Trophoblast cell (in vitro differentiated cells and primary cell): ENCODE data around the gene COA8.
A peak's percentile ranks its signal among the peaks of the same experiment; 100 is the strongest.

Source experiments
- DNase-seq, 2 donors: peaks; one replicate each; pipeline ENCODE4 v3.0.0-alpha.2; 2016
- H2AFZ ChIP-seq: 2 replicates; pipeline ENCODE4 v1.6.1; 2013; ENCODE audit warnings: low read length, moderate library complexity, mild to moderate bottlenecking; ENCODE audit not compliant: insufficient read depth, poor library complexity
- H2AK5ac ChIP-seq: 2 replicates; pipeline ENCODE4 v1.6.1; 2013; ENCODE audit warnings: mild to moderate bottlenecking, low read length
- H2BK120ac ChIP-seq: 2 replicates; pipeline ENCODE4 v1.6.1; 2013; ENCODE audit warnings: low read length, mild to moderate bottlenecking, moderate library complexity; ENCODE audit not compliant: insufficient read depth, poor library complexity
- H2BK12ac ChIP-seq: 2 replicates; pipeline ENCODE4 v1.6.1; 2013; ENCODE audit warnings: mild to moderate bottlenecking, low read length, moderate library complexity
- H2BK5ac ChIP-seq: 2 replicates; pipeline ENCODE4 v1.6.1; 2013; ENCODE audit warnings: low read length, low read depth, moderate library complexity, mild to moderate bottlenecking; ENCODE audit not compliant: poor library complexity
- H3K14ac ChIP-seq: 2 replicates; pipeline ENCODE4 v1.6.1; 2013; ENCODE audit warnings: mild to moderate bottlenecking, low read length
- H3K18ac ChIP-seq: 2 replicates; pipeline ENCODE4 v1.6.1; 2013; ENCODE audit warnings: mild to moderate bottlenecking, low read length
- H3K23ac ChIP-seq: 2 replicates; pipeline ENCODE4 v1.6.1; 2013; ENCODE audit warnings: low read length
- H3K27ac ChIP-seq: 2 replicates; pipeline ENCODE4 v1.5.1; 2013; ENCODE audit warnings: low read depth, mild to moderate bottlenecking, inconsistent platforms, low read length, moderate library complexity
- H3K27me3 ChIP-seq: 2 replicates; pipeline ENCODE4 v1.6.1; 2013; ENCODE audit warnings: inconsistent platforms, mild to moderate bottlenecking, low read length, moderate library complexity; ENCODE audit not compliant: insufficient read depth
- H3K36me3 ChIP-seq, 2 experiments: 1 replicate in 1 of 2; 2 replicates in 1 of 2; pipeline ENCODE4 v1.6.1; 2013; ENCODE audit warnings: low read length in 2 of 2, mild to moderate bottlenecking in 2 of 2, moderate library complexity in 1 of 2; ENCODE audit not compliant: insufficient read depth in 2 of 2, control insufficient read depth in 1 of 2
- H3K4ac ChIP-seq: 2 replicates; pipeline ENCODE4 v1.6.1; 2013; ENCODE audit warnings: low read depth, mild to moderate bottlenecking, low read length, moderate library complexity
- H3K4me1 ChIP-seq, 2 experiments: 1 replicate in 1 of 2; 2 replicates in 1 of 2; pipeline ENCODE4 v1.6.1; 2013; ENCODE audit warnings: low read length in 2 of 2, mild to moderate bottlenecking in 2 of 2, moderate library complexity in 1 of 2; ENCODE audit not compliant: insufficient read depth in 2 of 2, control insufficient read depth in 1 of 2
- H3K4me2 ChIP-seq: 2 replicates; pipeline ENCODE4 v1.6.1; 2013; ENCODE audit warnings: inconsistent platforms, mild to moderate bottlenecking, low read length, moderate library complexity
- H3K4me3 ChIP-seq: 2 replicates; pipeline ENCODE4 v1.5.1; 2013; ENCODE audit warnings: mild to moderate bottlenecking, low read depth, low read length, inconsistent platforms
- H3K79me1 ChIP-seq: one replicate; pipeline ENCODE4 v1.6.1; 2013; ENCODE audit warnings: low read length
- H3K79me2 ChIP-seq: 2 replicates; pipeline ENCODE4 v1.6.1; 2013; ENCODE audit warnings: low read length, mild to moderate bottlenecking; ENCODE audit not compliant: control insufficient read depth, insufficient read depth, poor library complexity
- H3K9ac ChIP-seq: 2 replicates; pipeline ENCODE4 v1.6.1; 2013; ENCODE audit warnings: mild to moderate bottlenecking, low read length
- H3K9me3 ChIP-seq: 2 replicates; pipeline ENCODE4 v1.6.1; 2013; ENCODE audit warnings: low read depth, mild to moderate bottlenecking, control low read depth, inconsistent platforms, low read length; ENCODE audit not compliant: insufficient read depth
- H4K12ac ChIP-seq: 2 replicates; pipeline ENCODE4 v1.6.1; 2013; ENCODE audit warnings: low read depth, mild to moderate bottlenecking, low read length, moderate library complexity
- H4K8ac ChIP-seq: 2 replicates; pipeline ENCODE4 v1.6.1; 2013; ENCODE audit warnings: low read depth, mild to moderate bottlenecking, low read length, moderate library complexity
- H4K91ac ChIP-seq: one replicate; pipeline ENCODE4 v1.6.1; 2013; ENCODE audit warnings: low read depth, mild to moderate bottlenecking, low read length, moderate library complexity
- WGBS: extraction: QIAGEN DNeasy Blood & Tissue Kit; methylation state at CpG from one replicate; pipeline ENCODE4 v1.1.7; 2013; ENCODE audit warnings: missing lambda C conversion rate; ENCODE audit not compliant: insufficient read length, insufficient coverage; ENCODE audit errors: extremely low coverage; 5-methylcytosine and 5-hydroxymethylcytosine counted together

COA8 gene

GRCh38 chr14:103563226-103563620 lies 463 bp downstream of the COA8 start:
- Histone ChIP-seq H4K12ac (peak overlapping the region; percentile 97), H3K79me2 (peaks cover 24% of the 10 kb centered on the region), H2AK5ac (peak overlapping the region; percentile 70), H3K14ac (peak overlapping the region; percentile 81), H3K9ac (peak overlapping the region; percentile 96), H4K8ac (peak overlapping the region; percentile 89), H2BK12ac (no peak overlapping the region), H3K23ac (no peak overlapping the region), H2BK5ac (peak overlapping the region; percentile 66), H4K91ac (peak overlapping the region; percentile 95), H3K4me3 (peak overlapping the region; percentile 97), H2AFZ (peak overlapping the region; percentile 99), H3K27me3 (no peaks in the 10 kb centered on the region), H3K27ac (peak overlapping the region; percentile 99), H3K36me3 (peaks cover 13 to 17% of the 10 kb centered on the region in 2 experiments), H2BK120ac (peak overlapping the region; percentile 81), H3K79me1 (peaks cover 14% of the 10 kb centered on the region), H3K4me2 (peak overlapping the region; percentile 73), H3K9me3 (no peaks in the 10 kb centered on the region), H3K4me1 (peaks cover 0 to 8% of the 10 kb centered on the region in 2 experiments), H3K4ac (peak overlapping the region; percentile 93), H3K18ac (peak overlapping the region; percentile 98)
- peak; percentile 98 for DNase-seq
- no CpG with 5 or more reads among the region's 22 CpGs for WGBS

GRCh38 chr14:103563844-103564505 lies 1.2 kb downstream of the COA8 start:
- Histone ChIP-seq H3K4ac (peak overlapping the region; percentile 84), H3K14ac (no peak overlapping the region), H2BK12ac (no peak overlapping the region), H3K23ac (no peak overlapping the region), H3K27ac (no peak overlapping the region), H4K12ac (no peak overlapping the region), H3K4me3 (no peak overlapping the region), H3K4me1 (peaks cover 4 to 9% of the 10 kb centered on the region in 2 experiments), H3K36me3 (peaks cover 13 to 15% of the 10 kb centered on the region in 2 experiments), H4K8ac (no peak overlapping the region), H3K27me3 (no peaks in the 10 kb centered on the region), H2BK120ac (no peak overlapping the region), H3K18ac (no peak overlapping the region), H3K4me2 (peak overlapping the region; percentile 73), H3K9me3 (no peaks in the 10 kb centered on the region), H3K9ac (no peak overlapping the region), H2AK5ac (no peak overlapping the region), H2BK5ac (no peak overlapping the region), H3K79me2 (peaks cover 26% of the 10 kb centered on the region), H4K91ac (no peak overlapping the region), H3K79me1 (peaks cover 14% of the 10 kb centered on the region), H2AFZ (no peak overlapping the region)
- no CpG with 5 or more reads among the region's 21 CpGs for whole genome bisulfite sequencing
- DNase-seq, result no peak

DNA sequence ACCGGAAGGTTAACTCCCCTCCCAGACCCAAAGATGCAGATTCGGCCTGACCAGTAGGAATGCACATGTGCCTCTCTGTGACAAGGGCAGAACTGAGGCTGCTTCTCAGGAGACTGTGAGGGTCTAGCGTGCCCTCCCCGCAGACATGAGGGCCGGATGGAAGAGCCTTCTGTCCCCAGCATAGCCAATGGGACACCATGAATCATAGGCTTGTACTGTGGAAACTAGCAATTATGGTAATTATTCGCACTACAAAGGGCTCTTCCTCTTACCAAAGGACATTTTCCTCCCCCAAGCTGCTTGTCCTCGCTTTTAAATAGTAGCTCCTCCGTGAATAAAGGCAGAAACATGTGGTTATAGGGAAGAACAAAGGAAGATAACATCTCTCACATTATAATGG lies 6.2 kb downstream of the COA8 start:
- no peak overlapping the region for H2BK12ac ChIP-seq
- H2BK5ac ChIP-seq, result no peak overlapping the region
- H3K14ac ChIP-seq, result no peak overlapping the region
- peak; percentile 12 to 57 for DNase-seq
- peak overlapping the region; percentile 62 for H4K12ac ChIP-seq
- no peak overlapping the region for H4K8ac ChIP-seq
- no peak overlapping the region for H3K4me2 ChIP-seq
- no peak overlapping the region for H3K23ac ChIP-seq
- no peak overlapping the region for H3K18ac ChIP-seq
- H2AFZ ChIP-seq, result no peak overlapping the region
- H3K9me3 ChIP-seq, result no peaks in the 10 kb centered on the region
- H4K91ac ChIP-seq, result no peak overlapping the region
- H3K9ac ChIP-seq, result no peak overlapping the region
- H3K79me1 ChIP-seq, result no peaks in the 10 kb centered on the region
- no peak overlapping the region for H3K4ac ChIP-seq
- peaks cover 6% of the 10 kb centered on the region for H3K79me2 ChIP-seq
- H3K27me3 ChIP-seq, result no peaks in the 10 kb centered on the region
- H3K4me1 ChIP-seq, result peaks cover 2 to 4% of the 10 kb centered on the region in 2 experiments
- no peak overlapping the region for H2AK5ac ChIP-seq
- peaks cover 6 to 18% of the 10 kb centered on the region in 2 experiments for H3K36me3 ChIP-seq
- no peak overlapping the region for H3K27ac ChIP-seq
- no CpG with 5 or more reads among the region's 8 CpGs for WGBS
- H3K4me3 ChIP-seq, result no peak overlapping the region
- H2BK120ac ChIP-seq, result no peak overlapping the region

- peaks cover 4% of the 10 kb centered on the region for H3K79me2 ChIP-seq
- peak overlapping the region; percentile 58 for H3K4ac ChIP-seq
- H3K36me3 ChIP-seq, result peaks cover 10 to 21% of the 10 kb centered on the region in 2 experiments
- H3K4me2 ChIP-seq, result no peak overlapping the region
- no peak overlapping the region for H4K91ac ChIP-seq
- H2AFZ ChIP-seq, result no peak overlapping the region
- peaks cover 2 to 4% of the 10 kb centered on the region in 2 experiments for H3K4me1 ChIP-seq
- no peak overlapping the region for H3K9ac ChIP-seq
- H2BK5ac ChIP-seq, result no peak overlapping the region
- no peak overlapping the region for H2AK5ac ChIP-seq
- H4K12ac ChIP-seq, result no peak overlapping the region
- peak overlapping the region; percentile 29 for H3K18ac ChIP-seq
- no peak overlapping the region for H4K8ac ChIP-seq
- no peak overlapping the region for H3K4me3 ChIP-seq
- H2BK120ac ChIP-seq, result no peak overlapping the region
- H3K79me1 ChIP-seq, result no peaks in the 10 kb centered on the region
- H3K14ac ChIP-seq, result no peak overlapping the region
- no peaks in the 10 kb centered on the region for H3K9me3 ChIP-seq
- DNase-seq, result no peak
- H3K23ac ChIP-seq, result no peak overlapping the region
- no peak overlapping the region for H3K27ac ChIP-seq
- H2BK12ac ChIP-seq, result no peak overlapping the region
- no peaks in the 10 kb centered on the region for H3K27me3 ChIP-seq
- WGBS, result no CpG with 5 or more reads among the region's 11 CpGs
Measured at GRCh38 chr14:103569408-103569807, 6.6 kb downstream of the COA8 start.
